Panc1 (cell line): Measurements from ENCODE around the gene C2CD3. TPM values are rescaled to one million over a fixed set of nuclear protein-coding genes. Genes with fewer than 3 reads are reported as not detected.

Experiments
- ATAC-seq: fragments of 200-7000 bp; cut with Tn5 transposase; 2 replicates; pipeline ENCODE4 v1.9.1; 2020; ENCODE audit warnings: mild to moderate bottlenecking, moderate library complexity
- BruUV-seq: library from RNA; stranded (reverse); fragments of 400-500 nt; replicated peaks from 2 replicates; lab custom pipeline; 2021; lab: Mats Ljungman, UMichigan
- CTCF ChIA-PET: fragments of 300-600 bp; sonication (Branson Sonifier 250); formaldehyde crosslinking; loops from one replicate; lab custom pipeline; 2022; ENCODE audit warnings: antibody characterized with exemption; lab: Charles Lee
- POLR2A ChIA-PET: fragments of 300-600 bp; sonication (Branson Sonifier 250); formaldehyde crosslinking; loops from one replicate; lab custom pipeline; 2022; ENCODE audit warnings: antibody characterized with exemption; lab: Charles Lee
- DNase-seq: peaks from one replicate; pipeline ENCODE4 v3.0.0-alpha.2; 2010; ENCODE audit warnings: low read depth, low spot score
- H3K27ac ChIP-seq: 2 replicates; pipeline ENCODE4 v1.5.1; 2011; ENCODE audit warnings: mild to moderate bottlenecking, low read length, inconsistent platforms
- H3K27me3 ChIP-seq: fragments of 200-500 bp; sonication (Bioruptor generic); 2 replicates; pipeline ENCODE4 v1.6.0; 2014; ENCODE audit warnings: low read length, inconsistent platforms; ENCODE audit not compliant: control insufficient read depth, insufficient read depth
- H3K36me3 ChIP-seq: fragments of 200-500 bp; sonication (Bioruptor generic); 2 replicates; pipeline ENCODE4 v1.5.1; 2014; ENCODE audit warnings: inconsistent platforms, mild to moderate bottlenecking, low read length, moderate library complexity; ENCODE audit not compliant: control insufficient read depth, insufficient read depth
- H3K4me1 ChIP-seq: 2 replicates; pipeline ENCODE4 v1.5.1; 2011; ENCODE audit warnings: inconsistent platforms, mild to moderate bottlenecking, low read length, moderate library complexity; ENCODE audit not compliant: control insufficient read depth, insufficient read depth
- H3K4me3 ChIP-seq, 2 experiments: 2 replicates each; pipeline ENCODE4 v1.5.1; 2011 to 2012; ENCODE audit warnings: low read depth in 2 of 2, low read length in 2 of 2, mild to moderate bottlenecking in 2 of 2, inconsistent platforms in 1 of 2, moderate library complexity in 1 of 2
- H3K9me3 ChIP-seq: fragments of 200-500 bp; sonication (Bioruptor generic); 2 replicates; pipeline ENCODE4 v1.5.1; 2014; ENCODE audit warnings: low read depth, mild to moderate bottlenecking, inconsistent platforms, low read length, moderate library complexity; ENCODE audit not compliant: control insufficient read depth, insufficient read depth
- CTCF ChIP-seq: fragments of 450-650 bp; IDR thresholded peaks from 2 replicates; pipeline ENCODE4 v1.5.1; 2017; ENCODE audit warnings: mild to moderate bottlenecking
- POLR2AphosphoS5 ChIP-seq: IDR thresholded peaks from 2 replicates; pipeline ENCODE4 v1.6.1; 2012; ENCODE audit warnings: mild to moderate bottlenecking, low read depth, low read length, moderate library complexity
- REST ChIP-seq, 2 experiments: IDR thresholded peaks; 2 replicates each; pipeline ENCODE4 v1.6.1; 2011 to 2012; ENCODE audit warnings: low read depth in 2 of 2, control low read depth in 1 of 2, low read length in 1 of 2, mild to moderate bottlenecking in 1 of 2, moderate library complexity in 1 of 2; ENCODE audit not compliant: insufficient read depth in 1 of 2
- SIN3A ChIP-seq: IDR thresholded peaks from 2 replicates; pipeline ENCODE4 v1.6.1; 2012; ENCODE audit warnings: low read depth, mild to moderate bottlenecking, low read length, moderate library complexity, borderline replicate concordance; ENCODE audit not compliant: insufficient read depth
- TCF7L2 ChIP-seq: IDR thresholded peaks from 2 replicates; pipeline ENCODE4 v1.6.1; 2011; ENCODE audit warnings: mild to moderate bottlenecking, low read depth, low read length, inconsistent platforms
- in situ Hi-C: cut with HindIII; loops from 2 replicates; pipeline ENCODE4 v1.10.0; 2016; ENCODE audit warnings: low sequenced_read_pairs, low pct_unique_long_range_greater_than_20kb
- intact Hi-C: fragments of 100-400 bp; cut with micrococcal nuclease; formaldehyde crosslinking; loops from one replicate; pipeline ENCODE4 v1.10.0; 2022; ENCODE audit not compliant: unreplicated experiment
- total RNA-seq: library from RNA; stranded (reverse); gene quantifications from one replicate; pipeline ENCODE4 v1.2.1, GENCODE V29; 2021; ENCODE audit not compliant: unreplicated experiment

The C2CD3 gene
- total RNA-seq, 1 experiment from 2014 or later, result 51.8 TPM

- peaks cover 9% of the 10 kb centered on the region for H3K4me1 ChIP-seq
- BruUV-seq, result no TSS peak
- no peak overlapping the region for H3K27ac ChIP-seq
- POLR2A ChIA-PET, result no interaction called here
- CTCF ChIA-PET, result no interaction called here
- intact Hi-C loops, result loop anchor here (10.0 kb wide), 1 partner anchor 126 kb away; no protein-coding TSS in a partner anchor
- no peaks in the 10 kb centered on the region for H3K9me3 ChIP-seq
- DNase-seq (no peak), ATAC-seq (peak; percentile 9; the same call in 1 of the 2 replicates)
- H3K27me3 ChIP-seq, result no peaks in the 10 kb centered on the region
- in situ Hi-C loops, result no loop called here
- no peak for TF ChIP-seq SIN3A
- no peak for TF ChIP-seq TCF7L2
- no peak for TF ChIP-seq REST (IDR thresholded peaks at IDR 0.05; ENCODE audit: insufficient read depth in 1 of 2, low read depth in 2 of 2, low read length in 1 of 2)
- TF ChIP-seq CTCF, result no peak
- no peak for TF ChIP-seq POLR2AphosphoS5
- H3K36me3 ChIP-seq, result no peaks in the 10 kb centered on the region
- no peak overlapping the region for H3K4me3 ChIP-seq
Observed at GRCh38 chr11:73968356-73968966, 202.3 kb downstream of the C2CD3 start.

GRCh38 chr11:73965764-73966121, 205.1 kb downstream of the C2CD3 start:
- ATAC-seq (no peak), DNase-seq (no peak)
- Histone ChIP-seq H3K27me3 (no peaks in the 10 kb centered on the region), H3K36me3 (no peaks in the 10 kb centered on the region), H3K27ac (no peak overlapping the region), H3K4me3 (no peak overlapping the region), H3K9me3 (no peaks in the 10 kb centered on the region), H3K4me1 (peaks cover 9% of the 10 kb centered on the region)
- POLR2A ChIA-PET, result no interaction called here
- BruUV-seq, result no TSS peak
- in situ Hi-C loops, result no loop called here
- CTCF ChIA-PET, result no interaction called here
- intact Hi-C loops, result loop anchor here (10.0 kb wide), 1 partner anchor 129 kb away; no protein-coding TSS in a partner anchor
- TF ChIP-seq REST (IDR thresholded peaks at IDR 0.05; ENCODE audit: insufficient read depth in 1 of 2, low read depth in 2 of 2, low read length in 1 of 2) (no peak), CTCF (no peak), POLR2AphosphoS5 (no peak), SIN3A (no peak), TCF7L2 (no peak)
